GM12874 (cell line): ENCODE results near the gene ID2.

ENCODE experiments used
- CTCF ChIP-seq: IDR thresholded peaks from 2 replicates; pipeline ENCODE4 v1.5.1; 2011; ENCODE audit warnings: low read depth, mild to moderate bottlenecking, control low read depth, low read length, moderate library complexity; ENCODE audit not compliant: insufficient read depth

The ID2 gene

DNA sequence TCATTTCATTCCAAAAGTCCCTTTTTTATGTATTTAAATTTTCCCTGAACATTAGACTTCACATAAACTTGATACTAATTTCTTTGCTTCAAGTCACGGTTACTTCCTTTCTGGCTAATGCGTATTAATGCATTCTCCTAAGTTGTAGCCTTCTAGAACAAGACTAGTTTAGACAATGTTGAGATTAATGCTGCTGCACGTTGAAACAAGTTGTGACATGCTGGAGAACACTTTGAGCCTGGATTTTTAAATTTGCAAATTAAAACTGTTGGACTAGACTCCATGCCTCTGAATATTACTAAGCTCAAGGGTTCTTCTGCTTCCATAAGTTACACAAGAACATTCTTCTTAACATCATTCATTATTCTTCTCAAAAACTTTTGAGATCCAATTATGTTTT is 29.1 kb downstream of the ID2 start:
- no peak for TF ChIP-seq CTCF

GRCh38 chr2:8714283-8714682 is 32.4 kb downstream of the ID2 start:
- TF ChIP-seq CTCF = no peak

- TF ChIP-seq CTCF = no peak
Measured at GRCh38 chr2:8714971-8715370, 33.1 kb downstream of the ID2 start.

- TF ChIP-seq CTCF = no peak
Measured at GRCh38 chr2:8719528-8719927, 37.7 kb downstream of the ID2 start.

DNA sequence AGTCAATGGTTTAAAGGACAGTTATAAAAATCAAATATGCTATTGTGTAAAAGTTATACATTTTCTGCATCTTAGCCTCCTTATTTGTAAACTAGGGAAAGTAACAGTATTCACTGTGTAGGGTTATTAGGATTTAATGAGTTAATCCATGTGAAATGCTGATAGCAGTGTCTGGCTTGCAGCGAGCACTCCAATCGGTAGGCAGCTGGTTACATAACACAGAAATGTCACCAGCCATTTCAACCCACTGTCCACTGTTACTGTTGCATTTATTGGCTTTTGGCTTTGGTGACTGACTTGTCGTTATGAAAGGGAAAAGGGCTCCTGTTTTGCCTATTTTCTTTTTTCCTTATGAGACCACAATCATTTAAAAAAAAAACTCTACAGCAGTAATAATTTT is 38.9 kb downstream of the ID2 start:
- no peak for TF ChIP-seq CTCF

GRCh38 chr2:8721410-8721809 is 39.6 kb downstream of the ID2 start:
- TF ChIP-seq CTCF = no peak

- no peak for TF ChIP-seq CTCF
Measured at GRCh38 chr2:8722986-8723385, 41.1 kb downstream of the ID2 start.

GRCh38 chr2:8725838-8726237 is 44.0 kb downstream of the ID2 start:
- TF ChIP-seq CTCF = no peak
